Activated CD4-positive, alpha-beta T cell treated with anti-CD3 and anti-CD28 coated beads for 36 hours (primary cell): ENCODE results near the gene F12. TPM values are rescaled to one million over a fixed set of nuclear protein-coding genes. Genes with fewer than 3 reads are reported as not detected.
"Not testable (repeated sequence)": the region's sequence is repeated elsewhere in the genome, so short reads cannot be mapped to it uniquely, and the experiment has no call there.

Source experiments
- ATAC-seq: fragments of 200-7000 bp; cut with Tn5 transposase; one replicate; pipeline ENCODE4 v1.10.0; 2021; ENCODE audit warnings: mild to moderate bottlenecking, moderate library complexity
- CTCF ChIA-PET: fragments of 350-600 bp; sonication (Branson Sonifier 250); formaldehyde crosslinking; loops from one replicate; lab custom pipeline; 2021; ENCODE audit warnings: antibody characterized with exemption; lab: Charles Lee
- POLR2A ChIA-PET: fragments of 350-600 bp; sonication (Branson Sonifier 250); formaldehyde crosslinking; loops from one replicate; lab custom pipeline; 2021; ENCODE audit warnings: antibody characterized with exemption, inconsistent platforms; lab: Charles Lee
- DNase-seq: peaks from one replicate; pipeline ENCODE4 v3.0.0-alpha.2; 2020
- H3K27ac Mint-ChIP-seq: one replicate; pipeline ENCODE4 v1.8.0; 2021; ENCODE audit warnings: mixed read lengths
- H3K27me3 Mint-ChIP-seq: one replicate; pipeline ENCODE4 v1.8.0; 2021; ENCODE audit warnings: mixed read lengths
- H3K36me3 Mint-ChIP-seq: one replicate; pipeline ENCODE4 v1.8.0; 2021; ENCODE audit warnings: low read depth, mixed read lengths
- H3K4me1 Mint-ChIP-seq: one replicate; pipeline ENCODE4 v1.8.0; 2021; ENCODE audit warnings: mixed read lengths
- H3K4me3 Mint-ChIP-seq: one replicate; pipeline ENCODE4 v1.8.0; 2021; ENCODE audit warnings: mild to moderate bottlenecking, moderate library complexity, mixed read lengths
- H3K9me3 Mint-ChIP-seq: one replicate; pipeline ENCODE4 v1.8.0; 2021; ENCODE audit warnings: low read depth, mixed read lengths
- intact Hi-C, 2 experiments: fragments of 100-400 bp; cut with DNase I in 1 of 2; cut with micrococcal nuclease in 1 of 2; formaldehyde crosslinking; loops; one replicate each; pipeline versions ENCODE4 v1.14.2 to v1.15.1; 2022 to 2024; cut with DNase I, micrococcal nuclease
- total RNA-seq, 2 experiments: library from RNA; stranded (reverse); gene quantifications; one replicate each; pipeline ENCODE4 v1.2.3, GENCODE V29; 2021

The F12 gene
- total RNA-seq, 2 experiments from 2014 or later: 3.4 to 4.9 TPM

DNA sequence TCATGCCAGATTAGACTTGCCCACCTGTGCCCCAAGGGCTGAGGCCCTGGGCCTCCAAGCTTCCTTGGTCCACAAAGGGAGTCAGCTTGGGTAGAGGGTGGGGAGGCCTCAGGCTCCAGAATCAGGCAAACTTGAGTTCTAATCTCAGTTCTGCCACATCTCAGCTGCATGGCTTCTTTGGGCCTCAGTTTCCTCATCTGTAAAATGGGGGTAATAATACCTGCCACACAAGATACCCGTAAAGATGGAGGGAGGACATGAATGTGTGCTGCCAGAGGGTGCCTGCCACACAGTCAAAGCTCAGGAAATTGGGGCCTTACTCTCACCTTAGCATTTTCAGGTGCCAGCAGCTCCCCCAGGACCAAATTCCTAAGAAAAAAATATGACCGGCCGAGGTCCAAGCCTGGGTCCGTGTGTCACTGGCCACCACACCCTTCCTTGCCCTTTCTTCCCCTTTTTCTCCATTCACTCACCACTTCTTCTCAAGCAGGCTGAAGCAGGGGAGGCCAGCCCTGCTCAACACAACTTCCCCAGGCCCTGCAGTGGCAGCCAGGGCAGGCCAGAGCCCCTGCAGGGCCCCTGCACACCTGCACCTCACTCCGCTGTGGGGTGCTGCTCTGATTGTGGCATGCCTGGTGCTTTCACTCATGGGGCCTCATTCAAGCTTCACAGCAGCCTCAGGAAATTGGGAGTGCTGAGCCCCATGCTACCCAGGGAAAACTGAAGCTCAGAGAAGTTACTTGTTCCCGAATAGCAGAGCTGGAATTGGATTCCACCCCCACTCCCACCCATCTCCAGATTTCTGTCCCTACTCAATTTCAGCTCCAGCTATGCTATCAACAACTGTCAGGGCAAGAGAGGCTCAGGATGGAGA lies 47.7 kb downstream of the F12 start:
- ChIA-PET POLR2A (interaction anchor here (1.0 to 1.2 kb wide), 2 partner anchors 9 to 28 kb away, joined by 3 to 4 read pairs; no protein-coding TSS in a partner anchor), CTCF (interaction anchor here (1.1 to 5.7 kb wide), 10 partner anchors 9 to 65 kb away, joined by 4 to 49 read pairs (median 5); partner anchors contain the start of genes GRK6 and LMAN2)
- ATAC-seq (no peak), DNase-seq (peak; percentile 55)
- peaks cover 12% of the 10 kb centered on the region for H3K36me3 Mint-ChIP-seq
- peak overlapping the region; percentile 67 for H3K4me3 Mint-ChIP-seq
- peaks cover 84% of the 10 kb centered on the region for H3K4me1 Mint-ChIP-seq
- peak overlapping the region; percentile 82 for H3K27ac Mint-ChIP-seq
- H3K27me3 Mint-ChIP-seq: no peaks in the 10 kb centered on the region
- H3K9me3 Mint-ChIP-seq: no peaks in the 10 kb centered on the region
- intact Hi-C loops: loop anchor here (2.0 kb wide), 2 partner anchors 67 to 93 kb away; no protein-coding TSS in a partner anchor

DNA sequence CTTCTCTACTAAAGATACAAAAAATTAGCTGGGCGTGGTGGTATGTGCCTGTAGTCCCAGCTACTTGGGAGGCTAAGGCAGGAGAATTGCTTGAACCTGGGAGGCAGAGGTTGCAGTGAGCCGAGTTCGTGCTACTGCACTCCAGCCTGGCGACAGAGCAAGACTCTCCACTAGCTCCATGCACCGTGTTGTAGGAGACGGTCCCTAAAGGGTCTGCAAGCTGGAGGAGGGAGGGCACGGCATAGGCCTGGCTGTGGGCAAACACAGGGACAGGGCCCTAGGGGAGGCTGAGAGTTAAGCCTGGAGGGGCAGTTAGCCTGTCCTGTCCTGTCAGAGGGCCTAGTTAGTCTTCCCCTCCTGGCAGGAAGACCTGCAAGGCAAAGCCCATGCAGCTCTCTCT lies 48.6 kb downstream of the F12 start:
- ChIA-PET CTCF (interaction anchor here (0.7 to 5.7 kb wide), 7 partner anchors 10 to 135 kb away, joined by 3 to 49 read pairs (median 5); no protein-coding TSS in a partner anchor), POLR2A (interaction anchor here (1.2 kb wide), 1 partner anchor 10 kb away, joined by 3 read pairs; no protein-coding TSS in a partner anchor)
- H3K27ac Mint-ChIP-seq, ATAC-seq, H3K9me3 Mint-ChIP-seq, H3K27me3 Mint-ChIP-seq, H3K4me3 Mint-ChIP-seq, DNase-seq, intact Hi-C loops: not testable (repeated sequence)
- Mint-ChIP-seq H3K4me1 (peaks cover 87% of the 10 kb centered on the region), H3K36me3 (peaks cover 10% of the 10 kb centered on the region)

DNA sequence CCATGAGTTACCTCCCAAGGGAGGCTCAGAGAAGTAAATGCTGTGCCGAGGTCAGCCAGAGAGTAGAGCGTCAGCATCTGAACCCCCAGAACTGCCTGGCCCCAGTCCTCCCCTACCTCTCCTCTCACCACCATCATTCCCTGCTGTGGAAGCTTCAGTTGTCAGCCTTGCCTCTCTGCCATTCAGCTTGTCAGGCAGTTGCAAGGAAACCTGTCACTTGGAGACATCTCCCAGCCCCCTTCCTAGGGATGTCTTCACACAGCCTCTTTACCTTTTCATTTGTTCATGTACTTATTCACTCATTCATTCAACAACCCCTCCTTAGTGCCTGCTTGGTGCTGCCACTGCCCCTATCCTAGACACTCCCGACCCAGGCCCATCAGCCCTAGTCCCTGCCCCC lies 49.5 kb downstream of the F12 start:
- intact Hi-C loops: loop anchor here in 1 of 2 experiments (10.0 kb wide), 1 partner anchor 995 kb away; the partner anchor contains the start of genes ARL10 and KIAA1191
- CTCF ChIA-PET: interaction anchor here (0.6 to 5.7 kb wide), 5 partner anchors 9 to 34 kb away, joined by 3 to 49 read pairs (median 3); no protein-coding TSS in a partner anchor
- POLR2A ChIA-PET: interaction anchor here (0.6 to 0.9 kb wide), 2 partner anchors 10 to 90 kb away, joined by 3 read pairs; no protein-coding TSS in a partner anchor
- Mint-ChIP-seq H3K27me3 (no peaks in the 10 kb centered on the region), H3K4me3 (peak overlapping the region; percentile 82), H3K9me3 (peaks cover 3% of the 10 kb centered on the region), H3K4me1 (peaks cover 85% of the 10 kb centered on the region), H3K27ac (peak overlapping the region; percentile 23), H3K36me3 (peaks cover 11% of the 10 kb centered on the region)
- ATAC-seq: no peak
- no peak for DNase-seq

DNA sequence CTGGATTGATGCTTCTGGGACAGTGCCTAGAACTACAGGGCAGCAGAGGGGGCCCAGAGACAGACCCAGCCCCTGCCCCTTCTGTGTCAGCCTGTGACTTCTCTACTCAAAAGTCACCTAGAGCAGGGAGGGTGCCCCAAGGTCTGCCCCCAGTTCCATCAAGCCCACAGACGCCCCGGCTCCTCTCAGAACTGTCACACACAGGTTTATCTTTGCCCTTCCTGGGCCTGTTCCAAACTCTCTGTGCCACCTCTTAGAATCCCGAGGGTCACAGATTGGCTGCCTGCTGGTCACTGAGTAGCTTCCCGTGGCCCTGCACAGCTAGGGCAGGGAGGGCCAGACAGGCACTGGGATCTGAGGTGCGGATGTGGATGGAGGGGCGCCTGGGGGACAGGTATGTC lies 49.9 kb downstream of the F12 start:
- peaks cover 81% of the 10 kb centered on the region for H3K4me1 Mint-ChIP-seq
- intact Hi-C loops: loop anchor here in 1 of 2 experiments (10.0 kb wide), 1 partner anchor 995 kb away; the partner anchor contains the start of genes ARL10 and KIAA1191

DNA sequence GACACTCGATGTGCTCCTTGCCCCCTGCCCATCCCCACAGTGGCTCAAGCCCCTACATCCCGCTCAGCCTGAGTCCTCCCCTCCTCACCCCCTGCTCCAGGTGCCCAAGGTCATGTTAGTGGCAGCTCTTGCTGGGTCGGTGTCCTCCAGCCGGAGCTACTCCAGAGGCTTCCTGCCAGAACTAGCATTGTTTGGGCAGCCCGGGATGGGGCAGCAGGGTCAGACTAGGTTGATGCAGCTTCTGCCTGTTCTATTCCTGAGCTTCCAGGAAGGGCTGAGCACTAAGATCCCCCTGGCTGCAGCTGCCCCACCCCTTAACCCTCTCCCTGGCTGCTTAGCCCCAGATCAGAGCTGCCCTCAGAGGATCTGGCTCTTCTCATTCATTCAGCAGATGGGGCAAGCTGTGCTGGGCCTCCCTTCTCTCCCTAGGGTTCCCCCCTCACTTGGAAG lies 51.0 kb downstream of the F12 start:
- Mint-ChIP-seq H3K27ac (peak overlapping the region; percentile 79), H3K4me3 (peak overlapping the region; percentile 82), H3K9me3 (peaks cover 3% of the 10 kb centered on the region), H3K4me1 (peaks cover 74% of the 10 kb centered on the region), H3K27me3 (no peaks in the 10 kb centered on the region), H3K36me3 (peaks cover 9% of the 10 kb centered on the region)
- ChIA-PET POLR2A (no interaction called here), CTCF (interaction anchor here (0.7 to 5.7 kb wide), 9 partner anchors 8 to 97 kb away, joined by 3 to 49 read pairs (median 6); no protein-coding TSS in a partner anchor)
- ATAC-seq (no peak), DNase-seq (no peak)
- intact Hi-C loops: loop anchor here in 1 of 2 experiments (10.0 kb wide), 1 partner anchor 994 kb away; the partner anchor contains the start of genes ARL10 and KIAA1191

More for the DNA sequence above, 49.9 kb downstream of the F12 start:
- Mint-ChIP-seq H3K9me3 (peaks cover 3% of the 10 kb centered on the region), H3K27me3 (no peaks in the 10 kb centered on the region), H3K27ac (peak overlapping the region; percentile 79), H3K36me3 (peaks cover 9% of the 10 kb centered on the region), H3K4me3 (peak overlapping the region; percentile 82)
- POLR2A ChIA-PET: interaction anchor here (0.9 kb wide), 1 partner anchor 9 kb away, joined by 3 read pairs; no protein-coding TSS in a partner anchor
- no peak for ATAC-seq
- DNase-seq: no peak
- CTCF ChIA-PET: interaction anchor here (0.6 to 5.7 kb wide), 6 partner anchors 9 to 113 kb away, joined by 3 to 49 read pairs (median 3); no protein-coding TSS in a partner anchor

DNA sequence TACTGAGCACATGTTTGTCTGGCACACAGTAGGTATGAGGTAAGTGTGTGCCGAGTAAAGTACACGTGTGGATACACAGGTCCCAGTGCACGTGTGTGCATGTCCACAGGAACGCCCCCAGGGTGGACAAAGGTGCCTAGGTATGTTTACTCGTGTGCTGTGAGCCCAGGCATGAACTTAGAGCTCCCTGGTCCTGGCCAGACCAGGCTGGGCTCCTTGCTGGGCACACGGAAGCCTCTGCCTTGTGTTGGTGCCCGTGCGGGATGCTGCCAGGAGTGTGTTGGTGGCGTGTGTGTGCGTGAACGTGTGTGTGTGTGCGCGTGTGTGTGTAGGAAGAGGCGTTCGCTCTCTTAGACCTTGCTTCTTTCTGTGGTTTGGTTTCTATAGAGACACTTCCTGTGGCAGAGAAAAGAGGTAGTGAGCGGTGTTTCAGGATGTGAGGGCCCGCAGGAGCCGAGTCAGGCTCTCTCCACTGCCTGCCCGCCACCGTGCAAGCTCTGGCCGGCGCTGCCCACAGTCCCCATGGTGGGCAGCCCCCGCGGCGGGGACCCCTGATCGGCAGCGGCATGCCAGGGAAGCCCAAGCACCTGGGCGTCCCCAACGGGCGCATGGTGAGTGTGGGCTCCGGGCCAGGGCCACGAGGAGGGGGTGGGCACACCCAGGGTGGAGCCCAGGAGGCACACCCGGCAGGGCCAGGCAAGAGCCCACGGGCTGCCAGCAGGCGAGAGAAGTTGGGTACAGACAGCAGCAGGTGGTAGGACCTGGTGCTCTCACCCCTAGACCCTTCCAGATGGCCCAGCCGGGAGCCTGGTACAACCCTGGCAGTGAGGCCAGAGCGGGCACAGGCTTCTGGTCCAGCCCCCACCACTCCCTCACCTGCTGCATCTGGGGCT lies 51.7 kb downstream of the F12 start, which contains the start of gene RGS14:
Gene RGS14, plus strand, starts transcription at position 466 of the 893 bp plus-strand sequence. Its CDS starts 101 bp downstream, at position 567.
- ChIA-PET CTCF (interaction anchor here (0.9 to 5.7 kb wide), 8 partner anchors 10 to 98 kb away, joined by 3 to 49 read pairs (median 8); no protein-coding TSS in a partner anchor), POLR2A (no interaction called here)
- DNase-seq (peak; percentile 74), ATAC-seq (peak; percentile 90)
- Mint-ChIP-seq H3K4me3 (peak within 1 kb of the TSS; percentile 82), H3K27ac (peak within 1 kb of the TSS; percentile 79), H3K9me3 (peaks cover 3% of the 10 kb centered on the region), H3K36me3 (peaks cover 9% of the 10 kb centered on the region), H3K27me3 (no peaks in the 10 kb centered on the region), H3K4me1 (peaks cover 68% of the 10 kb centered on the region)
- intact Hi-C loops: loop anchor here in 1 of 2 experiments (10.0 kb wide), 1 partner anchor 993 kb away; the partner anchor contains the start of genes ARL10 and KIAA1191

DNA sequence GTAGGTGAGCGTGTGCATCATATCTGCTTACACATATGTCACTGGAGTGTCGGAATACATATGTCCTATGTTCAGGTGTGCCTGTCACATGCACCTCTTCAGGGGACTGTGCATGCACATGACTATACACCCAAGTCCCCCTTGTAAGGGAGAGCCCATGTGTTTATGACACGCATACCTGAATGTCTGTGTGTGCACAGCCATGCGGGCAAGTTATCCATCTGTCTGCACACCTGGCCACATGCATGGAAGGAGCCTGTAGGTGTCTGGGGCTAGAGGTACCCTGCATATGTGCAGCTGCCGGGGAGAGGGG lies 52.3 kb downstream of the F12 start:
- peaks cover 3% of the 10 kb centered on the region for H3K9me3 Mint-ChIP-seq
- H3K27me3 Mint-ChIP-seq: no peaks in the 10 kb centered on the region
- peaks cover 62% of the 10 kb centered on the region for H3K4me1 Mint-ChIP-seq
- ATAC-seq: no peak
- DNase-seq: no peak
- intact Hi-C loops: loop anchor here in 1 of 2 experiments (10.0 kb wide), 1 partner anchor 992 kb away; the partner anchor contains the start of genes ARL10 and KIAA1191
- peak overlapping the region; percentile 82 for H3K4me3 Mint-ChIP-seq
- H3K36me3 Mint-ChIP-seq: peaks cover 9% of the 10 kb centered on the region
- ChIA-PET POLR2A (no interaction called here), CTCF (interaction anchor here (1.7 to 5.7 kb wide), 5 partner anchors 10 to 98 kb away, joined by 4 to 49 read pairs (median 9); no protein-coding TSS in a partner anchor)
- H3K27ac Mint-ChIP-seq: peak overlapping the region; percentile 53

DNA sequence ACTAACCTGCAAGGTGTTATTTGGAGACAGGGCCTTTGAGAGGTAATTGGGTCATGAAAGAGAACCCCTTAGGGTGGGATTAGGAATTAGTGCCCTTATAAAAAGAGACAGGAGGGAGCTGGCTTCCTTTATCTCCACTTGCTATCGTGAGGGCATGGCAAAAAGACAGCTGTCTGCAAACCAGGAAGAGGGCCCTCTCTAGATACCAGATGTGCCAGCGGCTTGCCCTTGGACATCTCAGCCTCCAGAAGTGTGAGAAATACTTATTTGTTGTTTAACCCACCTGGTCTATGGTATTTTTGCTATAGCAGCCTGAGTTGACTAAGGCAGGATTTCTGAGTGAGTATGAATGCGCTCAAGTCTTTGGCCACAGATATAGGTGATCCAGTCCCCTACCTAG lies 52.6 kb downstream of the F12 start:
- Mint-ChIP-seq H3K36me3 (peaks cover 8% of the 10 kb centered on the region), H3K9me3 (peaks cover 3% of the 10 kb centered on the region), H3K27ac (no peak overlapping the region), H3K4me3 (no peak overlapping the region), H3K27me3 (no peaks in the 10 kb centered on the region), H3K4me1 (peaks cover 58% of the 10 kb centered on the region)
- ChIA-PET CTCF (interaction anchor here (0.9 to 5.7 kb wide), 7 partner anchors 10 to 99 kb away, joined by 4 to 49 read pairs (median 12); no protein-coding TSS in a partner anchor), POLR2A (no interaction called here)
- ATAC-seq (no peak), DNase-seq (no peak)
- intact Hi-C loops: loop anchor here in 1 of 2 experiments (10.0 kb wide), 1 partner anchor 992 kb away; the partner anchor contains the start of genes ARL10 and KIAA1191

DNA sequence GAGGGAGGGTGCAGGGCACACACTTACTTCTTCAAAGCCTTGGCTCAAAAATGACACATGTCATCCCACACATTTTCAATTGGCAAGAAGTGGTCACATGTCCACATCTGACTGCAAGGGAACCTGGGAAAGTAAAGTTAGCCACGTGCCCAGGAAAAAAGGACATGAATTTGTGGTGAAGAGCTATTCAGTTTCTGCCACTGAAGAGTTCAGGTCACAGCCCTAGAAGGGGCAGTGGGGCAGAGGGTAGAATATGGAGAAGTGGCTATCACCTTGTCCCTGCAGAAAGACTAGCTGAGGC lies 53.5 kb downstream of the F12 start:
- peak overlapping the region; percentile 32 for H3K27ac Mint-ChIP-seq

More for the DNA sequence above, 53.5 kb downstream of the F12 start:
- ATAC-seq (no peak), DNase-seq (no peak)
- H3K9me3 Mint-ChIP-seq: peaks cover 3% of the 10 kb centered on the region
- ChIA-PET POLR2A (no interaction called here), CTCF (interaction anchor here (0.6 to 3.9 kb wide), 8 partner anchors 10 to 100 kb away, joined by 3 to 18 read pairs (median 6); no protein-coding TSS in a partner anchor)
- intact Hi-C loops: loop anchor here in 1 of 2 experiments (10.0 kb wide), 1 partner anchor 991 kb away; the partner anchor contains the start of genes ARL10 and KIAA1191
- no peaks in the 10 kb centered on the region for H3K27me3 Mint-ChIP-seq
- H3K36me3 Mint-ChIP-seq: peaks cover 7% of the 10 kb centered on the region
- no peak overlapping the region for H3K4me3 Mint-ChIP-seq
- peaks cover 49% of the 10 kb centered on the region for H3K4me1 Mint-ChIP-seq
